ENCODE results near the gene DIS3L2. TPM values are rescaled to one million over a fixed set of nuclear protein-coding genes. Genes with fewer than 3 reads are reported as not detected.

The DIS3L2 gene, protein sequence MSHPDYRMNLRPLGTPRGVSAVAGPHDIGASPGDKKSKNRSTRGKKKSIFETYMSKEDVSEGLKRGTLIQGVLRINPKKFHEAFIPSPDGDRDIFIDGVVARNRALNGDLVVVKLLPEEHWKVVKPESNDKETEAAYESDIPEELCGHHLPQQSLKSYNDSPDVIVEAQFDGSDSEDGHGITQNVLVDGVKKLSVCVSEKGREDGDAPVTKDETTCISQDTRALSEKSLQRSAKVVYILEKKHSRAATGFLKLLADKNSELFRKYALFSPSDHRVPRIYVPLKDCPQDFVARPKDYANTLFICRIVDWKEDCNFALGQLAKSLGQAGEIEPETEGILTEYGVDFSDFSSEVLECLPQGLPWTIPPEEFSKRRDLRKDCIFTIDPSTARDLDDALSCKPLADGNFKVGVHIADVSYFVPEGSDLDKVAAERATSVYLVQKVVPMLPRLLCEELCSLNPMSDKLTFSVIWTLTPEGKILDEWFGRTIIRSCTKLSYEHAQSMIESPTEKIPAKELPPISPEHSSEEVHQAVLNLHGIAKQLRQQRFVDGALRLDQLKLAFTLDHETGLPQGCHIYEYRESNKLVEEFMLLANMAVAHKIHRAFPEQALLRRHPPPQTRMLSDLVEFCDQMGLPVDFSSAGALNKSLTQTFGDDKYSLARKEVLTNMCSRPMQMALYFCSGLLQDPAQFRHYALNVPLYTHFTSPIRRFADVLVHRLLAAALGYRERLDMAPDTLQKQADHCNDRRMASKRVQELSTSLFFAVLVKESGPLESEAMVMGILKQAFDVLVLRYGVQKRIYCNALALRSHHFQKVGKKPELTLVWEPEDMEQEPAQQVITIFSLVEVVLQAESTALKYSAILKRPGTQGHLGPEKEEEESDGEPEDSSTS
- 16.2 TPM for polyA plus RNA-seq (2012; ENCODE audit: missing spikeins)

- FAIRE-seq (peak; percentile 79), DNase-seq (ENCODE audit: insufficient read length) (peak; percentile 84)
- TF ChIP-seq POLR2AphosphoS5 (IDR thresholded peaks at IDR 0.05; ENCODE audit: low read depth, low read length) (peak; percentile 80), TAF1 (IDR thresholded peaks at IDR 0.05; ENCODE audit: borderline replicate concordance, low read depth, low read length) (peak; percentile 63; the same call in 1 of the 2 replicates), POLR2A (IDR thresholded peaks at IDR 0.05; ENCODE audit: low read depth, low read length) (peak; percentile 84)
These were observed at the start of gene DIS3L2 for GRCh38 chr2:231961349-231962166. Gene DIS3L2, plus strand, starts transcription at chr2:231961713. Its CDS starts 53,215 bp downstream, at chr2:232014928.

GRCh38 chr2:231914077-231914690 lies 47.3 kb upstream of the DIS3L2 start:
- TF ChIP-seq POLR2A (IDR thresholded peaks at IDR 0.05; ENCODE audit: low read depth, low read length) (no peak), TAF1 (IDR thresholded peaks at IDR 0.05; ENCODE audit: borderline replicate concordance, low read depth, low read length) (no peak), POLR2AphosphoS5 (IDR thresholded peaks at IDR 0.05; ENCODE audit: low read depth, low read length) (no peak)
- FAIRE-seq (no peak), DNase-seq (ENCODE audit: insufficient read length) (no peak)

GRCh38 chr2:231917280-231918066 lies 44.0 kb upstream of the DIS3L2 start:
- FAIRE-seq = no peak
- no peak for DNase-seq (ENCODE audit: insufficient read length)
- no peak for TF ChIP-seq POLR2AphosphoS5 (IDR thresholded peaks at IDR 0.05; ENCODE audit: low read depth, low read length)
- TF ChIP-seq POLR2A (IDR thresholded peaks at IDR 0.05; ENCODE audit: low read depth, low read length) = no peak
- no peak for TF ChIP-seq TAF1 (IDR thresholded peaks at IDR 0.05; ENCODE audit: borderline replicate concordance, low read depth, low read length)

DNA sequence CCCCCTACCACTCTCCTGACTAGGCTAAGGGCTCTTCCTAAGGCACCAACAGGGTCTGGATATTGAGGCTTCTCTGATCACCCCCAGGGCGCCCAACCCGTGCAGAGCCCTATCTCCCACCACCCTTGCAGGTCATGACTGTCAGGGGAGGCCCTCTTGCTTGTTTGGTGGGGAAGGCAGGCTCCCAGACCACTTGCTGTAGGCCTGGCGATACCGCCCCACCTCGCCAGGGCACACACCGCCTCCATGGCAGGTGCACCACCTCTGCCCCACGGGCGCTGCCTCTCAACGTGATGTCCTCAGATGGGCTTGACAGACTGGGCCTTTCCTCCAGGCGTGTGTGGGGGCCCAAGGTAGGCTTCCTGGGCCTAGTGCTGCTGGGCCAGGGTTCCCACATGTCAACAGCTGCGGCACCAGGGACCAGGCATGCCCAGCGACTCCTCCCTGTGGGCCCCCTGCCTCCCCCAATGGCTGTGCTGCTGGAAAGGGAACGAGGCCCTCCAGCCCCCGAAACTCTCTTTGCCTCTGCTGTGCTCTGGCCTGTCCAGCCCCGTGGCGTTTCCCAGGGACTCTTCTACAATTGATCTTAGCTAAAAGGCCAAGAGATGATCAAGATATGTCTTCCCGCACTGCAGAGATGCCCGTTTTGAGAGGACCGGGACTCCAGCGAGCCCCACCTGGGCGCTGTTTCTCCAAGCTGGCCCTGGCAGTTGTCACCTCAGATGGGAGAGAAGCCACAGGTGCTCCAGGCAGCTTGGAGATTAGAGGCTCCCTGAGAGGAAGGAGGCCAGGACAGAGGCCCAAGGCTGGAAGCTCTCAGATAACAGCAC lies 42.8 kb upstream of the DIS3L2 start:
- FAIRE-seq = no peak
- TF ChIP-seq POLR2A (IDR thresholded peaks at IDR 0.05; ENCODE audit: low read depth, low read length) = no peak
- no peak for TF ChIP-seq POLR2AphosphoS5 (IDR thresholded peaks at IDR 0.05; ENCODE audit: low read depth, low read length)
- TF ChIP-seq TAF1 (IDR thresholded peaks at IDR 0.05; ENCODE audit: borderline replicate concordance, low read depth, low read length) = no peak

GRCh38 chr2:231919341-231920035 lies 42.0 kb upstream of the DIS3L2 start:
- DNase-seq (ENCODE audit: insufficient read length) (no peak), FAIRE-seq (no peak)
- TF ChIP-seq POLR2A (IDR thresholded peaks at IDR 0.05; ENCODE audit: low read depth, low read length) (no peak), TAF1 (IDR thresholded peaks at IDR 0.05; ENCODE audit: borderline replicate concordance, low read depth, low read length) (no peak), POLR2AphosphoS5 (IDR thresholded peaks at IDR 0.05; ENCODE audit: low read depth, low read length) (no peak)

More for the DNA sequence above, 42.8 kb upstream of the DIS3L2 start:
- no peak for DNase-seq (ENCODE audit: insufficient read length)

- DNase-seq (ENCODE audit: insufficient read length) (no peak), FAIRE-seq (no peak)
- TF ChIP-seq POLR2AphosphoS5 (IDR thresholded peaks at IDR 0.05; ENCODE audit: low read depth, low read length) (no peak), POLR2A (IDR thresholded peaks at IDR 0.05; ENCODE audit: low read depth, low read length) (no peak), TAF1 (IDR thresholded peaks at IDR 0.05; ENCODE audit: borderline replicate concordance, low read depth, low read length) (no peak)
These were observed 41.1 kb upstream of the DIS3L2 start for GRCh38 chr2:231920366-231920765.

DNA sequence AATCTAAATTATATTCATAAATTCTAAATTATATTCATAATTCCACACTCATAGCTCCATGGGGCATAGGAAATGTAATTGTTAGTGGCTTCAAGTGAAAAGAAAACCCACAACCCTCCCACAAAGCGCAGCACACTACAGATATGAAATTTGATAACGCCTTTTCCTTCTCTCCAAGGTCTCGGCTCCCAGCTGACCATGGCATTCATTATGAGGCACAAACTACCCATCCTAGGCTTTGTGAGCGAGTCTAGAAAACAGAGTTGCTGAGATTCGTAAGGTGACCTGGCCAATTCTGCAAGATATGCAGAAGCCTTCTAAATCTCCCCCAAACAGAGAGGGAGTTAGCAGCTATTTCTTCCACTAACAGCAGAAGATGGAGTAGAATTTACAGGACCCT lies 40.7 kb upstream of the DIS3L2 start:
- TF ChIP-seq TAF1 (IDR thresholded peaks at IDR 0.05; ENCODE audit: borderline replicate concordance, low read depth, low read length) = no peak
- no peak for TF ChIP-seq POLR2A (IDR thresholded peaks at IDR 0.05; ENCODE audit: low read depth, low read length)
- TF ChIP-seq POLR2AphosphoS5 (IDR thresholded peaks at IDR 0.05; ENCODE audit: low read depth, low read length) = no peak
- no peak for DNase-seq (ENCODE audit: insufficient read length)
- no peak for FAIRE-seq

DNA sequence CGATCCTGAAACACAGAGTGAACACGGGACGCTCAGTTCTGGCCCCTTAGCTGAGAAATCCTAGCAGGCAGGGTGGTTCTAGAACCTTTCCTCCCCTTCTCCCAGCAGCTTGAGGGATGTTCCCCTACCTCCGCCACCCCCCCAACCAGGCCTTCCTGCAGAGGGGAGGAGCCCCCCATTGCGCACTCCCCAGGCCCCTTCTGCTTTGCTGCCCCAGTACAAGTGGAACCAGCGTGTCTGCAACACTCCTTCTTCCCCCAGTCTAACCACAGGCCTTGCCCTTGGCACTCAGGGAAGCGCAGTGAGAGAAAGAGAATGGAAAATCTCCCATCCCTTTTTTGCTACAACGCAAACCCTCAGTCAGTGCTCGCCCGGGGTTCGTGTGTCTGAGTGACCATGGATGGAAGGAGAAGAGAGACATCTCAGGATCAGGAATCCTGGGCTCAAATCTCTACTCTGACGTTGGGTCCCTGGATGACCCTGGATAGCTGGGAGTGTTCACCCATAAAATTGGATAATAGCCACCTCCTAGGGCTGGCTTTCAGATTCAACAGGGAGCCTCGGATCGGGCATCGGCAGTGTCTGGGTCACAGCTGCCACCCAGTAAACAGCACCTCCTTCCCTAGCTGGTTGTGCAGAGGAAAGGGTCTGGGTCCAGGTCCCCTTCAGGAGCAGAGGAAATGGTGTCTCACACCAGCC lies 39.1 kb upstream of the DIS3L2 start:
- FAIRE-seq (no peak), DNase-seq (ENCODE audit: insufficient read length) (no peak)
- TF ChIP-seq POLR2AphosphoS5 (IDR thresholded peaks at IDR 0.05; ENCODE audit: low read depth, low read length) (no peak), POLR2A (IDR thresholded peaks at IDR 0.05; ENCODE audit: low read depth, low read length) (no peak), TAF1 (IDR thresholded peaks at IDR 0.05; ENCODE audit: borderline replicate concordance, low read depth, low read length) (no peak)

Measured in GM12892 (cell line).